CD4-positive, alpha-beta T cell (primary cell): ENCODE data around the gene CRYGN. TPM values are rescaled to one million over a fixed set of nuclear protein-coding genes. Genes with fewer than 3 reads are reported as not detected.

ENCODE experiments used
- ATAC-seq: fragments of 200-7000 bp; cut with Tn5 transposase; one replicate; pipeline ENCODE4 v1.10.0; 2022; ENCODE audit warnings: mild to moderate bottlenecking; ENCODE audit not compliant: poor library complexity
- CTCF ChIA-PET: fragments of 350-600 bp; sonication (Branson Sonifier 250); formaldehyde crosslinking; loops from one replicate; lab custom pipeline; 2021; ENCODE audit warnings: antibody characterized with exemption, inconsistent platforms; lab: Charles Lee
- POLR2A ChIA-PET: fragments of 350-600 bp; sonication (Branson Sonifier 250); formaldehyde crosslinking; loops from one replicate; lab custom pipeline; 2021; ENCODE audit warnings: antibody characterized with exemption, inconsistent platforms; lab: Charles Lee
- DNase-seq, 14 experiments: peaks; one replicate each; pipeline ENCODE4 v3.0.0-alpha.2; 2013 to 2020; ENCODE audit warnings: mixed read lengths in 2 of 14
- H3K27ac ChIP-seq, 2 donors: one replicate each; pipeline versions ENCODE4 v1.5.1 to v1.7.0; 2013; ENCODE audit warnings: low read length in 2 of 2, low read depth in 1 of 2, mild to moderate bottlenecking in 1 of 2
- H3K27me3 ChIP-seq, 2 experiments: 1 replicate in 1 of 2; 2 replicates in 1 of 2; pipeline versions ENCODE4 v1.6.1 to v1.7.0; 2013; ENCODE audit warnings: low read length in 2 of 2, control low read depth in 1 of 2, mild to moderate bottlenecking in 1 of 2, moderate library complexity in 1 of 2; ENCODE audit not compliant: insufficient read depth in 2 of 2, control insufficient read depth in 1 of 2
- H3K36me3 ChIP-seq: one replicate; pipeline ENCODE4 v1.6.1; 2013; ENCODE audit warnings: low read length, control low read depth; ENCODE audit not compliant: insufficient read depth
- H3K4me1 ChIP-seq: one replicate; pipeline ENCODE4 v1.6.1; 2013; ENCODE audit warnings: low read length, control low read depth; ENCODE audit not compliant: insufficient read depth
- H3K4me3 ChIP-seq: one replicate; pipeline ENCODE4 v1.5.1; 2013; ENCODE audit warnings: mild to moderate bottlenecking, low read length, moderate library complexity
- H3K9me3 ChIP-seq, 2 experiments: 1 replicate in 1 of 2; 2 replicates in 1 of 2; pipeline versions ENCODE4 v1.6.1 to v1.7.0; 2013; ENCODE audit warnings: low read length in 2 of 2, mild to moderate bottlenecking in 2 of 2, control low read depth in 1 of 2, moderate library complexity in 1 of 2; ENCODE audit not compliant: control insufficient read depth in 1 of 2, insufficient read depth in 1 of 2
- H3K27ac Mint-ChIP-seq: one replicate; pipeline ENCODE4 v1.8.0; 2020; ENCODE audit warnings: mixed read lengths
- H3K27me3 Mint-ChIP-seq: one replicate; pipeline ENCODE4 v1.8.0; 2021; ENCODE audit warnings: mixed read lengths
- H3K36me3 Mint-ChIP-seq: one replicate; pipeline ENCODE4 v1.8.0; 2021; ENCODE audit warnings: low read depth, mixed read lengths
- H3K4me1 Mint-ChIP-seq: one replicate; pipeline ENCODE4 v1.8.0; 2021; ENCODE audit warnings: low read depth, mixed read lengths
- H3K4me3 Mint-ChIP-seq: one replicate; pipeline ENCODE4 v1.8.0; 2020; ENCODE audit warnings: mild to moderate bottlenecking, mixed read lengths
- H3K9me3 Mint-ChIP-seq: one replicate; pipeline ENCODE4 v1.8.0; 2020; ENCODE audit warnings: mixed read lengths
- CTCF ChIP-seq: fragments of 200-600 bp; IDR thresholded peaks from one replicate; pipeline ENCODE4 v1.8.0; 2022; ENCODE audit warnings: antibody characterized with exemption, mild to moderate bottlenecking
- intact Hi-C, 2 experiments: fragments of 100-400 bp; cut with DNase I in 1 of 2; cut with micrococcal nuclease in 1 of 2; formaldehyde crosslinking; loops; one replicate each; pipeline versions ENCODE4 v1.15.1 to v1.9.0; 2023 to 2025; cut with DNase I, micrococcal nuclease
- total RNA-seq, 174 experiments: library from RNA in 2 of 174; stranded (reverse) in 2 of 174; gene quantifications; one replicate each; pipeline ENCODE4 v1.2.3 and lab custom pipeline; 2021 to 2026

Gene CRYGN
- total RNA-seq, 2 experiments from 2014 or later: 0.14 TPM; not detected in 1

GRCh38 chr7:151435971-151436370 is 4.0 kb downstream of the CRYGN start:
- no peak for TF ChIP-seq CTCF
- no peak overlapping the region for H3K4me3 ChIP-seq

DNA sequence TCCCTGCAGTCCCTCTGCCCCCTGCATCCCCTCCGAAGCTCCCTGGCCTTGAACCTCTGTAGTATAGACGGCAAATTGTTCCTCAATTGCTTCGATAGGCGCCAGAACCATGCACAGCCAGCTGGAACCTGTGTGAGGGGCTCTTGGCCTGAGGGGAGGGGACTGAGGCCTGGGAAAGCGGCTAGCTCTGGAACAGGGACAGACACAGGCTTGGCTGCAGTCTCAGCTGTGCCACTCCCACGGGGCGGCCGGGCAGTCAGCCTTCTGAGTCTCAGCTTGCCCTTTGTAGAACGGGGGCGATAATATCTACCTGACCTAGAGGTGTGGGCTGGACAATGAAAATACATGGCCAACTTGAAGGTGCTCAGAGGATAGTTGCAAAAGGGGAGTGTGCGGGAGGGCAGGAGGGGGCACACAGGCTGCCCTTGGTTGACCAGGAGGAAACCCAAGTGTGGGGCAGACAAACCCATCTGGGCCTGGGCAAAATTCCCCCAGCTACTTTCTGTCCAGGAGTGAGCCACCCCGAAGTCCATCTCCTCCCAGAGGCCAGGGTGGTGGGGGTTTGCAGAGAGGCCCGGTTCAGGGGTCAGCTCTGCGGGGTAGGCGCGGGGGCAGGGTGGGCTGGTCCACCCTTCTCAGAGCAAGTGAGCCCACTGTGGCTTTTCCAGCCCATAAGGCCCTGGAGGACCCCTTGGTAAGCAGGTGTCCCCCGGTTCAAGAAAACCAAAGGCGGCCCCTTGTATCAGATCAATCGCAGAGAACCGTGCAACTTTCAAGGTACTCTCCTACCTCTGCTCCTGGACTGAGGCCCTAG is 4.6 kb downstream of the CRYGN start:
- intact Hi-C loops: no loop called here
- Mint-ChIP-seq H3K4me3 (no peak overlapping the region), H3K9me3 (no peaks in the 10 kb centered on the region), H3K27me3 (no peaks in the 10 kb centered on the region), H3K27ac (peak overlapping the region; percentile 2), H3K4me1 (peaks cover 44% of the 10 kb centered on the region), H3K36me3 (no peaks in the 10 kb centered on the region)
- POLR2A ChIA-PET: no interaction called here
- Histone ChIP-seq H3K36me3 (no peaks in the 10 kb centered on the region), H3K4me3 (no peak overlapping the region), H3K4me1 (peaks cover 60% of the 10 kb centered on the region), H3K9me3 (no peaks in the 10 kb centered on the region), H3K27me3 (no peaks in the 10 kb centered on the region), H3K27ac (no peak overlapping the region)
- TF ChIP-seq CTCF: no peak
- DNase-seq: no peak
- CTCF ChIA-PET: no interaction called here
- no peak for ATAC-seq

More at GRCh38 chr7:151435971-151436370, 4.0 kb downstream of the CRYGN start:
- H3K36me3 Mint-ChIP-seq: no peaks in the 10 kb centered on the region
- Histone ChIP-seq H3K36me3 (no peaks in the 10 kb centered on the region), H3K27me3 (no peaks in the 10 kb centered on the region), H3K27ac (no peak overlapping the region), H3K4me1 (peaks cover 60% of the 10 kb centered on the region), H3K9me3 (no peaks in the 10 kb centered on the region)
- intact Hi-C loops: no loop called here
- H3K4me3 Mint-ChIP-seq: no peak overlapping the region
- H3K27me3 Mint-ChIP-seq: no peaks in the 10 kb centered on the region
- CTCF ChIA-PET: no interaction called here
- H3K27ac Mint-ChIP-seq: no peak overlapping the region
- H3K9me3 Mint-ChIP-seq: no peaks in the 10 kb centered on the region
- H3K4me1 Mint-ChIP-seq: peaks cover 45% of the 10 kb centered on the region
- ATAC-seq: no peak
- no peak for DNase-seq
- POLR2A ChIA-PET: no interaction called here

DNA sequence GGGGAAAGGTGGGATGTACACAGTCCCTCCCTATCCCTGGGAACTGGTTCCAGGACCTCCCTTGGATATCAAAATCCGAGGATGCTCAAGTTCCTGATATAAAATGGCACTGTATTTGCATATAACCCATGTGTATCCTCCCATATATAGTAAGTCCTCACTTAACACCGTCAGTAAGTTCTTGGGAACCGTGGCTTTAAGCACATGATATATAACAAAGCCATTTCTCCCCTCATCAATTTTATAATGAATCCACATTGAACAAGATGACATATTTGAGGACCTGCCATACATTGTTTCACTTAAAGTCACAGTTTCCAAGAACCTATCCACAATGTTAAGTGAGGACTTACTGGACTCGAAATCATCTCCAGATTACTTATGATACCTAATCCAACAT is 5.4 kb downstream of the CRYGN start:
- Mint-ChIP-seq H3K36me3 (no peaks in the 10 kb centered on the region), H3K4me1 (peaks cover 51% of the 10 kb centered on the region), H3K9me3 (no peaks in the 10 kb centered on the region), H3K4me3 (no peak overlapping the region), H3K27me3 (no peaks in the 10 kb centered on the region), H3K27ac (peak overlapping the region; percentile 2)
- POLR2A ChIA-PET: no interaction called here
- H3K4me3 ChIP-seq: no peak overlapping the region
- intact Hi-C loops: no loop called here
- no peaks in the 10 kb centered on the region for H3K36me3 ChIP-seq
- no peak for TF ChIP-seq CTCF
- CTCF ChIA-PET: no interaction called here
- H3K27ac ChIP-seq: no peak overlapping the region
- H3K9me3 ChIP-seq: no peaks in the 10 kb centered on the region
- H3K27me3 ChIP-seq: no peaks in the 10 kb centered on the region
- ATAC-seq: no peak
- DNase-seq: no peak
- H3K4me1 ChIP-seq: peaks cover 60% of the 10 kb centered on the region
